Measurements from ENCODE around the gene DHH. TPM values are rescaled to one million over a fixed set of nuclear protein-coding genes. Genes with fewer than 3 reads are reported as not detected.

The DHH gene
- total and polyA plus RNA-seq, 9 of the 15 experiments (the other 6 are each of a cell fraction or from before 2014, with no cell fraction given), result 0.07 to 2.6 (median 0.54) TPM

GRCh38 chr12:49131051-49131893 is 36.7 kb upstream of the DHH start, which contains the start of gene TUBA1B (continued):
- TF ChIP-seq ELF2 (CRISPR knock-in tag; IDR thresholded peaks at IDR 0.05), result no peak
- TF ChIP-seq, protein P1, sequence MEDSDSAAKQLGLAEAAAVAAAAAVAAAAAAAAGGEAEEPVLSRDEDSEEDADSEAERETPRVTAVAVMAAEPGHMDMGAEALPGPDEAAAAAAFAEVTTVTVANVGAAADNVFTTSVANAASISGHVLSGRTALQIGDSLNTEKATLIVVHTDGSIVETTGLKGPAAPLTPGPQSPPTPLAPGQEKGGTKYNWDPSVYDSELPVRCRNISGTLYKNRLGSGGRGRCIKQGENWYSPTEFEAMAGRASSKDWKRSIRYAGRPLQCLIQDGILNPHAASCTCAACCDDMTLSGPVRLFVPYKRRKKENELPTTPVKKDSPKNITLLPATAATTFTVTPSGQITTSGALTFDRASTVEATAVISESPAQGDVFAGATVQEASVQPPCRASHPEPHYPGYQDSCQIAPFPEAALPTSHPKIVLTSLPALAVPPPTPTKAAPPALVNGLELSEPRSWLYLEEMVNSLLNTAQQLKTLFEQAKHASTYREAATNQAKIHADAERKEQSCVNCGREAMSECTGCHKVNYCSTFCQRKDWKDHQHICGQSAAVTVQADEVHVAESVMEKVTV (CRISPR knock-in tag; IDR thresholded peaks at IDR 0.05), result no peak
- no peak for TF ChIP-seq SRSF3 (IDR thresholded peaks at IDR 0.05; ENCODE audit: insufficient read depth, low read length)
- TF ChIP-seq CTBP1 (IDR thresholded peaks at IDR 0.05; ENCODE audit: borderline replicate concordance), result peak; percentile 91
- TF ChIP-seq MEF2A (IDR thresholded peaks at IDR 0.05; ENCODE audit: control insufficient read depth, low read depth, low read length), result 0 out of 2 replicates have a peak, but pooled peaks have one; percentile 52
- no peak; the same call in 1 of the 2 replicates for TF ChIP-seq RFX5 (IDR thresholded peaks at IDR 0.05; ENCODE audit: low read depth, low read length)
- TF ChIP-seq TEAD2 (tag; IDR thresholded peaks at IDR 0.05), result no peak
- no peak for TF ChIP-seq CREB5 (CRISPR knock-in tag; IDR thresholded peaks at IDR 0.05)
- TF ChIP-seq GATA2 (CRISPR knock-in tag; IDR thresholded peaks at IDR 0.05), result no peak
- peak; percentile 26 for TF ChIP-seq E2F8 (IDR thresholded peaks at IDR 0.05; ENCODE audit: low read depth, partially characterized antibody)
- TF ChIP-seq RAD51 (IDR thresholded peaks at IDR 0.05; ENCODE audit: borderline replicate concordance, low read depth), result no peak
- TF ChIP-seq, protein P2, sequence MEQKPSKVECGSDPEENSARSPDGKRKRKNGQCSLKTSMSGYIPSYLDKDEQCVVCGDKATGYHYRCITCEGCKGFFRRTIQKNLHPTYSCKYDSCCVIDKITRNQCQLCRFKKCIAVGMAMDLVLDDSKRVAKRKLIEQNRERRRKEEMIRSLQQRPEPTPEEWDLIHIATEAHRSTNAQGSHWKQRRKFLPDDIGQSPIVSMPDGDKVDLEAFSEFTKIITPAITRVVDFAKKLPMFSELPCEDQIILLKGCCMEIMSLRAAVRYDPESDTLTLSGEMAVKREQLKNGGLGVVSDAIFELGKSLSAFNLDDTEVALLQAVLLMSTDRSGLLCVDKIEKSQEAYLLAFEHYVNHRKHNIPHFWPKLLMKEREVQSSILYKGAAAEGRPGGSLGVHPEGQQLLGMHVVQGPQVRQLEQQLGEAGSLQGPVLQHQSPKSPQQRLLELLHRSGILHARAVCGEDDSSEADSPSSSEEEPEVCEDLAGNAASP (IDR thresholded peaks at IDR 0.05), result no peak
- no peak for TF ChIP-seq ZNF140 (CRISPR knock-in tag; IDR thresholded peaks at IDR 0.05)
- no peak for TF ChIP-seq IRF2 (CRISPR knock-in tag; IDR thresholded peaks at IDR 0.05)
- TF ChIP-seq PKNOX1 (IDR thresholded peaks at IDR 0.05), result no peak
- no peak for TF ChIP-seq ZNF583 (CRISPR knock-in tag; IDR thresholded peaks at IDR 0.05)
- TF ChIP-seq ZNF778 (CRISPR knock-in tag; IDR thresholded peaks at IDR 0.05), result no peak
- TF ChIP-seq ETV5 (CRISPR knock-in tag; IDR thresholded peaks at IDR 0.05; ENCODE audit: low read depth), result no peak
- TF ChIP-seq U2AF2 (optimal IDR thresholded peaks at IDR 0.05; ENCODE audit: low read depth, low read length), result no peak
